Activated gamma-delta T cell (primary cell): Measurements from ENCODE around the gene SLC2A3.
"Not testable (repeated sequence)": the region's sequence is repeated elsewhere in the genome, so short reads cannot be mapped to it uniquely, and the experiment has no call there.

Experiments
- DNase-seq: peaks from one replicate; lab custom pipeline; 2025; lab: John Stamatoyannopoulos, UW

SLC2A3 gene

GRCh38 chr12:7951671-7952070 is 15.7 kb upstream of the SLC2A3 start:
- DNase-seq = no peak

- not testable (repeated sequence) for DNase-seq
Observed at GRCh38 chr12:7950230-7950943, 14.4 kb upstream of the SLC2A3 start.

GRCh38 chr12:7948589-7949260 is 12.7 kb upstream of the SLC2A3 start:
- no peak for DNase-seq

DNA sequence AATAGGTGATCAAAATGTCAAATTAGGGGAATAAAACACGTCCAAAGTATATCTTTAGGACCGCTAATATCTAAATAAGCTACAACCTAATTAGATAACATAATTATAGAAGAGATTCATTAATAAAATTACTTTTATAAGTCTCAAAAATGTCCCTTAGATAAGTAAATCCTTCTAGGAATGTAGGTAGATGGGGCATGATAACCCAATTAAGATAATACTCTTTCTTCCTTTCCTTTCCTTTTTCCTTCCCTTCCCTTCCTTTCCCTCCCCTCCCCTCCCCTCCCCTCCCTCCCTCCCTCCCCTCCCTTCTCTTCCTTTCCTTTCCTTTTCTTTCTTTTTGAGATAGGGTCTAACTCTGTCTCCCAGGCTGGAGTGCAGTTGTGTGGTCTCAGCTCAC is 11.0 kb upstream of the SLC2A3 start:
- DNase-seq = no peak

GRCh38 chr12:7944760-7945159 is 8.8 kb upstream of the SLC2A3 start:
- not testable (repeated sequence) for DNase-seq

DNA sequence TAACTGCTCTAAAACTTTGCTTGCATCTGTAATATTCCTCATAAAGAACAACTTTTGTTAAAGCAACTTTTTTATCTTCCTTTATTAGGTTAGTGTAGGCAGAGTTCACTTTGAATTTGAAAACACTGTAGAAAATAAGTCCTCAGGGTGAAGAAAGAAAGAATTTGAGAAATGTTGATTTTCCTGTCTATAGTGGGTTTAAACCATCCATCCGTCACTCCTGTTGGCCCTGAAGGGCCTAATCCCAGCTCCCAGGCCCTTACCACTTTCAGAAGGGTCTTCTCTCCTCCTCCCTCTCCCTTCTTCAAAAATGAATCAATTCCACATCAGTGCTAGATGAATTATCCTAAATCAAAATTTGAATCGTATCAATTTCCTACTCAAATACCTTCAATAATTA is 4.9 kb upstream of the SLC2A3 start:
- DNase-seq = no peak

- DNase-seq = no peak
Observed at GRCh38 chr12:7937833-7938506, 2.0 kb upstream of the SLC2A3 start.

DNA sequence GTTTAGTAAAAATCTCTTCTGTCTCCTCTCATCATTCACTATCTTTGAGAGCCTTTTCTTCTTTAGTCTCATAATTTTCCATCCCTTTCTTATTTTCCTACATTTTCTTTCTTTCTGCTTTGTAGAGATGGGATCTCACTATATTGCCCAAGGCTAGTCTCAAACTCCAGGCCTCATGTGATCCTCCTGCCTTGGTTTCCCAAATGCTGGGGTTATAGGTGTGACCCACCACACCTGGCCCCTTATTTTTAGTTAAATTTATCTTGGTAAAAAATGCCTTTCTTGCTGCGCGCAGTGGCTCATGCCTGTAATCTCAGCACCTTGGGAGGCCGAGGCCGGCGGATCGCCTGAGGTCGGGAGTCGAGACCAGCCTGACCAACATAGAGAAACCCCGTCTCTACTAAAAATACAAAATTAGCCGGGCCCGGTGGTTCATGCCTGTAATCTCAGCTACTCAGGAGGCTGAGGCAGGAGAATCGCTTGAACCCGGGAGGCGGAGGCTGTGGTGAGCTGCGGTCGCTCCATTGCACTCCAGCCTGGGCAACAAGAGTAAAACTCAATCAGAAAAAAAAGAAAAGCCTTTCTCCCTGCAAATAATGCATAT is 996 bp downstream of the SLC2A3 start:
- DNase-seq = no peak

DNA sequence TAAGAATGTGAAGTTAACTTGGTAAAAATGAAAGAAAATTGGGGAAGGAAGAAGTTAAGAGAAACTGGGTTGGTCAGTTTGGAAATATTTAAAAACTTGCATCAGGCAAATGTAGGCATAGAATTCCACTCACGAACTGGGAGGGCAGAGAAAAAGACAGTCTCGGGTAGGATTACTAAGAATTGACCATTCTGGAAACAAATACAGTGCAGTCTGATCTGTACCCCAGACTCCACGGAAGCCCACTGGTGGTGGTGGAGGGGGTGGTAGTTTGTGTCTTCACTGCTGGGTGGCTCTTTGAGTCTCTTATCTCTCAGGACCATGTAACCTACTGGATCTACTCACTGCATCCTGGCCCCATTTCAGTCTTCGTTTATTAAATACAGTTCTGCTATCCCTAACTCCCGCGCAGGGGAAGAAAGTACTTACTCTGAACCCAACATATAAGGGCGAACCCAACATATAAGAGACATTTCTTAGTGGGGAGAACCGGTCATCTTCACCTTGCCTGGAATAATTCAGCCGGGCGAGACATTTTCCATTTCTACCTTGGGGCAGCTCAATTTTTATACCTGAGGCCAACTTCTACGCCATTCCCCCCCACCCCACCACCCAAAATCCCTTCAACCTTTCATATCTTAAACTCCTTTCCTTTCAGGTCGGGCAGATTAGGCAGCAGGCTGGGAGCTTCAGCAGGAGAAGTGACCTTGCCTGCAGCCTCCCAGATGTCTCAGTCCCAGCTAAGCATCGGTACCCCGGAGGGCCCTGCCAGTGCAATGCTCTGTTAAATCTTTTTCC is 1.7 kb downstream of the SLC2A3 start:
- no peak for DNase-seq

- no peak for DNase-seq
Observed at GRCh38 chr12:7933255-7933726, 2.7 kb downstream of the SLC2A3 start.

DNA sequence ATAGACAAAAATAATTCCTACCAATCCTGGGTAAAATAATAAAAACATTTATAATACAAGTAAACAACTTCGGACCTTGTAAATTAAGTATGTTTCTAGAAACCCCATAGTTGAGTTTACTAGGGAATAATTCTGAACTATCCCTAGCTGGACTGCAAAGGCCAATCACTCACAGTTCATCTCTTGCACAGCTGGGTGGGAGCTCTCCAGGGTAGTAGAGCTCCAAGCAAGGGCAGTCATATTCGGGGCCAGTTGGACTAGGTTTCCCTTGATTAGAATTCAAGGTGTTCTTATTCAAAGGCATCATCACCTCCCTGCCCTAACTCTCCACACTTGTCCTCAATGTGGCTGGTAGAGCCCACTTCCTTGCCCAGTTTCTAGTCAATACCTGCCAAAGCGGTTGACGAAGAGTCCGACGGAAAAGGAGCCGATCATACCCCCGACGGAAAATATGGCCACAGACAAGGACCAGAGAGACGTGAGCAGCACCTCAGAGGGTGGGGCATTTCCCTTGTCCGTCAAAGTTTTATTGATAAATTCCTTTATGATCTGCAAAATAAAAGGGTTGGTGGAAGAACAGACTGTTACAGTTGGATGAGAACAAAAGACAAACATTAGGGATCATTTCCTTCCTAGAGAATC is 3.3 kb downstream of the SLC2A3 start:
- DNase-seq = not testable (repeated sequence)

GRCh38 chr12:7929083-7929792 is 6.7 kb downstream of the SLC2A3 start:
- DNase-seq = no peak

DNA sequence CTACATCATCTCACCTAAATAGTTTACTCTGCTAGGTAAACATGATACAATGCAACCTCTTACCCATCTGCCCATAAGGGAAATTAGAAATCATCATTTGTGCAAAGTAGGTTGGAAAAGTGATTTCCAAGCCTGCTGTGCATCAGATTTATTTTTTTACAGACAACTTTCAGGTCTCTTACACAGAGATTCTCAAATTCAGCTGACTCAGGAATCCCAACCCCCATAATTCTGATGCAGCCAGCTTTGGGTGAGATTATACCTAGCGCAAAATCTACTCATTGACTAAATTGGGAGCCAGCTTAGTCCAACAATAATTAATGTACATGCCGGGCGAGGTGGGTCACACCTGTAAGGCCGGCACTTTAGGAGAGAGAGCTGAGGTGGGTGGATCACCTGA is 8.5 kb downstream of the SLC2A3 start:
- no peak for DNase-seq

GRCh38 chr12:7926068-7926666 is 9.8 kb downstream of the SLC2A3 start:
- not testable (repeated sequence) for DNase-seq

GRCh38 chr12:7923241-7924236 is 12.4 kb downstream of the SLC2A3 start:
- no peak for DNase-seq

DNA sequence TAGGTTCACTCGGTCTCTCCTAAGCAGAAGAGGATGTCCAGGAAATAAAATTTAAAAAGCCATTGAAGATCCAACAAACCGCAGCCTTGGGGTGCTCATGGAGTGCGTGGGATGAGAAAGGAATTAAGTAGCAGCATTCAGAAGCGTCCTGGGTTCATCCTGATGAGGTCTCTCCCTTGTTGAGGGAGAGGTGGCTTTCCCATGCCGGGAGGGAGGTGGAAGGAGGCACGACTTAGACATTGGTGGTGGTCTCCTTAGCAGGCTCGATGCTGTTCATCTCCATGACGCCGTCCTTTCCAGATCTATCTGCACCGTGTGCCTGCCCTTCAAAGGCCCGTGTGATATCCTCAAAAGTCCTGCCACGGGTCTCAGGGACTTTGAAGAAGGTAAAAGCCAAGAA is 14.8 kb downstream of the SLC2A3 start:
- not testable (repeated sequence) for DNase-seq

DNA sequence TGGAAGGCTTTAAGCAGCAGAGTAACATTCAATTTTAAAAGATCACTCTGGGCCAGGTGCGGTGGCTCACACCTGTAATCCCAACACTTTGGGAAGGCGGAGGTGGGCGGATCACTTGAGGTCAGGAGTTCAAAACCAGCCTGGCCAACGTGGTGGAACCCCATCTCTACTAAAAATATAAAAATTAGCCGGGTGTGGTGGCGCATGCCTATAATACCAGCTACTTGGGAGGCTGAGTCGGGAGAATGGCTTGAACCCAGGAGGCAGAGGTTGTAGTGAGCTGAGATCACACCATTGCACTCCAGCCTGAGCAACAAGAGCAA is 17.8 kb downstream of the SLC2A3 start:
- DNase-seq = not testable (repeated sequence)

- no peak for DNase-seq
Observed at GRCh38 chr12:7917392-7918267, 18.4 kb downstream of the SLC2A3 start.
